B cell (primary cell): ENCODE data around the gene PLPP7. TPM values are rescaled to one million over a fixed set of nuclear protein-coding genes. Genes with fewer than 3 reads are reported as not detected.
"Not testable (repeated sequence)": the region's sequence is repeated elsewhere in the genome, so short reads cannot be mapped to it uniquely, and the experiment has no call there.

Experiments
- ATAC-seq: fragments of 200-7000 bp; cut with Tn5 transposase; one replicate; pipeline ENCODE4 v1.10.0; 2021; ENCODE audit warnings: low read depth, mild to moderate bottlenecking, moderate number of reproducible peaks, moderate library complexity
- CTCF ChIA-PET: fragments of 350-600 bp; sonication (Branson Sonifier 250); formaldehyde crosslinking; loops from one replicate; lab custom pipeline; 2021; ENCODE audit warnings: antibody characterized with exemption, inconsistent platforms; lab: Charles Lee
- POLR2A ChIA-PET: fragments of 350-600 bp; sonication (Branson Sonifier 250); formaldehyde crosslinking; loops from one replicate; lab custom pipeline; 2021; ENCODE audit warnings: antibody characterized with exemption; lab: Charles Lee
- DNase-seq: peaks from one replicate; pipeline ENCODE4 v3.0.0; 2013
- H2AFZ ChIP-seq: 2 replicates; pipeline ENCODE4 v1.6.1; 2012; ENCODE audit warnings: mild to moderate bottlenecking, low read depth, low read length; ENCODE audit not compliant: insufficient read depth, poor library complexity, severe bottlenecking
- H3K27ac ChIP-seq, 2 donors: 1 replicate in 1 of 2; 2 replicates in 1 of 2; pipeline ENCODE4 v1.5.1; 2012 to 2013; ENCODE audit warnings: low read length in 2 of 2, mild to moderate bottlenecking in 2 of 2, moderate library complexity in 1 of 2
- H3K27me3 ChIP-seq, 4 experiments: fragments of 200-600 bp in 1 of 4; sonication (generic) in 1 of 4; replicated peaks in 1 of 4; 1 replicate in 2 of 4; 2 replicates in 2 of 4; pipeline versions ENCODE4 v1.6.1 to v1.7.0; 2013 to 2016; ENCODE audit warnings: low read length in 3 of 4, mild to moderate bottlenecking in 2 of 4, mixed read lengths in 1 of 4, moderate library complexity in 1 of 4; ENCODE audit not compliant: insufficient read depth in 4 of 4, control insufficient read depth in 3 of 4; ENCODE audit errors: control extremely low read depth in 1 of 4
- H3K36me3 ChIP-seq, 2 experiments: replicated peaks in 1 of 2; 1 replicate in 1 of 2; 2 replicates in 1 of 2; pipeline versions ENCODE4 v1.6.1 to v1.7.1; 2013; ENCODE audit warnings: low read length in 1 of 2; ENCODE audit not compliant: insufficient read depth in 2 of 2, control insufficient read depth in 1 of 2; ENCODE audit errors: control extremely low read depth in 1 of 2, extremely low read depth in 1 of 2
- H3K4me1 ChIP-seq, 2 donors: fragments of 200-600 bp in 1 of 2; sonication (generic) in 1 of 2; 1 replicate in 1 of 2; 2 replicates in 1 of 2; pipeline versions ENCODE4 v1.5.1 to v1.6.1; 2013 to 2017; ENCODE audit warnings: low read length in 2 of 2; ENCODE audit not compliant: control insufficient read depth in 2 of 2, insufficient read depth in 2 of 2
- H3K4me2 ChIP-seq: replicated peaks from 2 replicates; pipeline ENCODE3; 2012; ENCODE audit warnings: mild to moderate bottlenecking, low read depth, low read length; ENCODE audit not compliant: poor library complexity, severe bottlenecking
- H3K4me3 ChIP-seq, 5 experiments: fragments of 200-600 bp in 1 of 5; sonication (generic) in 1 of 5; 1 replicate in 3 of 5; 2 replicates in 2 of 5; pipeline versions ENCODE4 v1.5.1 to v1.7.0; 2011 to 2016; ENCODE audit warnings: low read length in 4 of 5, mild to moderate bottlenecking in 4 of 5, low read depth in 2 of 5, control low read depth in 1 of 5, moderate library complexity in 1 of 5; ENCODE audit not compliant: insufficient read depth in 1 of 5; ENCODE audit errors: control extremely low read depth in 1 of 5, extremely low read depth in 1 of 5
- H3K79me2 ChIP-seq: fragments of 200-600 bp; sonication (generic); one replicate; pipeline ENCODE4 v1.6.0; 2016; ENCODE audit warnings: low read length; ENCODE audit not compliant: control insufficient read depth, insufficient read depth
- H3K9ac ChIP-seq: fragments of 200-600 bp; sonication (generic); 2 replicates; pipeline ENCODE4 v1.6.1; 2017; ENCODE audit warnings: mild to moderate bottlenecking, low read length, moderate library complexity
- H3K9me3 ChIP-seq, 3 donors: one replicate each; pipeline versions ENCODE4 v1.6.1 to v1.7.1; 2013; ENCODE audit warnings: low read length in 2 of 3; ENCODE audit not compliant: control insufficient read depth in 2 of 3, insufficient read depth in 1 of 3; ENCODE audit errors: control extremely low read depth in 1 of 3
- H4K20me1 ChIP-seq: 2 replicates; pipeline ENCODE4 v1.6.0; 2012; ENCODE audit warnings: mild to moderate bottlenecking, low read length; ENCODE audit not compliant: insufficient read depth, control insufficient read depth, poor library complexity, severe bottlenecking
- H3K27ac Mint-ChIP-seq: one replicate; pipeline ENCODE4 v1.8.0; 2021; ENCODE audit warnings: mixed read lengths
- H3K27me3 Mint-ChIP-seq: one replicate; pipeline ENCODE4 v1.8.0; 2021; ENCODE audit warnings: mixed read lengths
- H3K4me1 Mint-ChIP-seq: one replicate; pipeline ENCODE4 v1.8.0; 2021; ENCODE audit warnings: mixed read lengths
- H3K4me3 Mint-ChIP-seq: one replicate; pipeline ENCODE4 v1.8.0; 2021; ENCODE audit warnings: mixed read lengths
- H3K9me3 Mint-ChIP-seq: one replicate; pipeline ENCODE4 v1.8.0; 2022; ENCODE audit warnings: mixed read lengths; ENCODE audit not compliant: insufficient read depth
- EZH2 ChIP-seq: IDR thresholded peaks from 2 replicates; pipeline ENCODE4 v1.6.1; 2012; ENCODE audit warnings: borderline replicate concordance, low read depth, mild to moderate bottlenecking, moderate library complexity, low read length; ENCODE audit not compliant: insufficient read depth, poor library complexity, severe bottlenecking
- WGBS: methylation state at CpG from one replicate; pipeline ENCODE4 v1.1.5; 2013; ENCODE audit warnings: missing lambda C conversion rate; ENCODE audit not compliant: insufficient coverage; 5-methylcytosine and 5-hydroxymethylcytosine counted together
- intact Hi-C: fragments of 100-400 bp; cut with micrococcal nuclease; formaldehyde crosslinking; loops from one replicate; pipeline ENCODE4 v1.10.0; 2022
- polyA plus RNA-seq: library from polyadenylated mRNA; depleted of rRNA; stranded (reverse); fragments of >200 nt; gene quantifications from 2 replicates; pipeline ENCODE4 v1.2.3, GENCODE V29; 2012
- total RNA-seq, 2 donors: library from RNA; stranded (reverse); fragments of 120-200 nt in 1 of 2; gene quantifications; 1 replicate in 1 of 2; 2 replicates in 1 of 2; pipeline versions ENCODE4 v1.2.3 to v1.2.4, GENCODE V29; 2013 to 2022
- TF ChIP-seq, protein P1 (sequence below): fragments of 200-600 bp; IDR thresholded peaks from one replicate; pipeline ENCODE4 v1.8.0; 2022; ENCODE audit warnings: antibody characterized with exemption, mild to moderate bottlenecking

PLPP7 gene
- total and polyA plus RNA-seq, 2 donors (not counting 1 experiment from before 2014, with no cell fraction given) = 0.57 to 2.0 TPM

DNA sequence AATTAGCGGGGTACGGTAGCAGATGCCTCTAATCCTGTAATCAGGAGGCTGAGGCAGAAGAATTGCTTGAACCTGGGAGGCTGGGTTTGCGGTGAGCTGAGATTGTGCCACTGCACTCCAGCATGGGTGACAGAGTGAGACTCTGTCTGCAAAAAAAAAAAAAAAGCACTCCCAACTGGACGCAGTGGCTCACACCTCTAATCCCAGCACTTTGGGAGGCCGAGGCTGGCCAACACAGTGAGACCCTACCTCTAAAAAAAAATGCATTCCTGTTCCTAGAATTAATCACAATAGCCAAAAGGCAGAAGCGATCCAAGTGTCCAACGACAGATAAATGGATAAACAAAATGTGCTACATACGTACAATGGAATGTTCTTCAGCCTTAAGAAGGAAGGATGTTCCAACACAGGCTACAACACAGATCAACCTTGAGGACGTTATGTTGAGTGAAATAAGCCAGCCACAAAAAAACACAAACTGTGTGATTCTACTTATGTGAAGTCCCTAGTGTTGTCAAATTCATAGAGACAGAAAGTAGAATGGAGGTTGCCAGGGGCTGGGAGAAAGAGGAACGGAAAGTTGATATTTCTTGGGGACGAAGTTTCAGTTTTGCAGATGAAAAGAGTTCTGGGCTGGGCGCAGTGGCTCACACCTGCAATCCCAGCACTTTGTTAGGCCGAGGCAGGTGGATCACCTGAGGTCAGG, 27.0 kb upstream of the PLPP7 start:
- Mint-ChIP-seq H3K27ac (peak overlapping the region; percentile 94), H3K9me3 (no peaks in the 10 kb centered on the region), H3K4me1 (peaks cover 48% of the 10 kb centered on the region), H3K4me3 (peak overlapping the region; percentile 35), H3K27me3 (no peaks in the 10 kb centered on the region)
- Histone ChIP-seq H2AFZ (no peak overlapping the region), H3K4me2 (peak overlapping the region; percentile 55), H3K4me1 (peaks cover 54 to 58% of the 10 kb centered on the region in 2 donors), H3K79me2 (peaks cover 93% of the 10 kb centered on the region), H3K27ac (peak overlapping the region; percentile 57 to 80), H3K36me3 (peaks cover 0 to 64% of the 10 kb centered on the region in 2 experiments), H3K9me3 (no peaks in the 10 kb centered on the region), H3K27me3 (no peaks in the 10 kb centered on the region), H3K9ac (no peak overlapping the region), H4K20me1 (peaks cover 26% of the 10 kb centered on the region), H3K4me3 (peak overlapping the region in 1 of 5 experiments; percentile 9)
- CTCF ChIA-PET = interaction anchor here (0.7 to 14.3 kb wide), 5 partner anchors 10 to 30 kb away, joined by 3 to 158 read pairs (median 4); partner anchors contain the start of gene FAM78A
- 56% methylated on average over 9 of the region's 13 CpGs for WGBS
- TF ChIP-seq, protein P1, sequence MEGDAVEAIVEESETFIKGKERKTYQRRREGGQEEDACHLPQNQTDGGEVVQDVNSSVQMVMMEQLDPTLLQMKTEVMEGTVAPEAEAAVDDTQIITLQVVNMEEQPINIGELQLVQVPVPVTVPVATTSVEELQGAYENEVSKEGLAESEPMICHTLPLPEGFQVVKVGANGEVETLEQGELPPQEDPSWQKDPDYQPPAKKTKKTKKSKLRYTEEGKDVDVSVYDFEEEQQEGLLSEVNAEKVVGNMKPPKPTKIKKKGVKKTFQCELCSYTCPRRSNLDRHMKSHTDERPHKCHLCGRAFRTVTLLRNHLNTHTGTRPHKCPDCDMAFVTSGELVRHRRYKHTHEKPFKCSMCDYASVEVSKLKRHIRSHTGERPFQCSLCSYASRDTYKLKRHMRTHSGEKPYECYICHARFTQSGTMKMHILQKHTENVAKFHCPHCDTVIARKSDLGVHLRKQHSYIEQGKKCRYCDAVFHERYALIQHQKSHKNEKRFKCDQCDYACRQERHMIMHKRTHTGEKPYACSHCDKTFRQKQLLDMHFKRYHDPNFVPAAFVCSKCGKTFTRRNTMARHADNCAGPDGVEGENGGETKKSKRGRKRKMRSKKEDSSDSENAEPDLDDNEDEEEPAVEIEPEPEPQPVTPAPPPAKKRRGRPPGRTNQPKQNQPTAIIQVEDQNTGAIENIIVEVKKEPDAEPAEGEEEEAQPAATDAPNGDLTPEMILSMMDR = no peak
- no peak for TF ChIP-seq EZH2
- POLR2A ChIA-PET = interaction anchor here (1.3 kb wide), 1 partner anchor 13 kb away, joined by 19 read pairs; the partner anchor contains the start of gene FAM78A
- intact Hi-C loops = loop anchor here (1.0 kb wide), 1 partner anchor 10 kb away; no protein-coding TSS in a partner anchor
- peak; percentile 77 for DNase-seq
- peak; percentile 81 for ATAC-seq

DNA sequence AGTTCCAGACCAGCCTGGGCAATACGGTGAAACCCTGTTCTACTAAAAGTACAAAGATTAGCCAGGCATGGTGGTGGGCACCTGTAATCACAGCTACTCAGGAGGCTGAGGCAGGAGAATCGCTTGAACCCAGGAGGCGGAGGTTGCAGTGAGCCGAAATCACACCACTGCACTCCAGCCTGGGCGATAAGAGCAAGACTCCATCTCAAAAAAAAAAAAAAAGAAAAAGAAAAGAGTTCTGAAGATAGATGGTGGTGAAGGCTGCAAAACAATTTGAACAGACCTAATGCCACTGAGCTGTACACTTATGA, 26.5 kb upstream of the PLPP7 start:
- peaks cover 0 to 63% of the 10 kb centered on the region in 2 experiments for H3K36me3 ChIP-seq
- H3K79me2 ChIP-seq = peaks cover 95% of the 10 kb centered on the region
- peaks cover 26% of the 10 kb centered on the region for H4K20me1 ChIP-seq
- H3K9ac ChIP-seq, ATAC-seq, H3K9me3 Mint-ChIP-seq, intact Hi-C loops, H3K9me3 ChIP-seq, H2AFZ ChIP-seq, H3K27me3 ChIP-seq, DNase-seq, H3K27me3 Mint-ChIP-seq: not testable (repeated sequence)
- H3K4me3 ChIP-seq = peak overlapping the region in 1 of 5 experiments; percentile 9
- no CpG with 5 or more reads among the region's 5 CpGs for WGBS
- peaks cover 57 to 63% of the 10 kb centered on the region in 2 donors for H3K4me1 ChIP-seq
- Mint-ChIP-seq H3K4me3 (peak overlapping the region; percentile 35), H3K27ac (peak overlapping the region; percentile 94), H3K4me1 (peaks cover 49% of the 10 kb centered on the region)
- peak overlapping the region; percentile 55 for H3K4me2 ChIP-seq
- POLR2A ChIA-PET = interaction anchor here (0.7 to 1.3 kb wide), 4 partner anchors 8 to 391 kb away, joined by 3 to 19 read pairs (median 4); partner anchors contain the start of gene FAM78A
- CTCF ChIA-PET = interaction anchor here (0.7 to 1.1 kb wide), 3 partner anchors 11 to 29 kb away, joined by 3 to 4 read pairs (median 3); partner anchors contain the start of gene FAM78A
- H3K27ac ChIP-seq = peak overlapping the region; percentile 57 to 80
